Esophagus (tissue), 2 donors: ENCODE data around the gene PLEK. TPM values are rescaled to one million over a fixed set of nuclear protein-coding genes. Genes with fewer than 3 reads are reported as not detected.

ENCODE experiments used
- H3K27ac ChIP-seq, 2 donors: one replicate each; pipeline ENCODE4 v1.5.1; 2013; ENCODE audit warnings: low read depth in 2 of 2, mild to moderate bottlenecking in 2 of 2, inconsistent platforms in 1 of 2, low read length in 1 of 2, moderate library complexity in 1 of 2
- H3K27me3 ChIP-seq, 2 donors: one replicate each; pipeline ENCODE4 v1.6.1; 2013; ENCODE audit warnings: low read length in 2 of 2, control low read depth in 1 of 2, mild to moderate bottlenecking in 1 of 2; ENCODE audit not compliant: insufficient read depth in 2 of 2, control insufficient read depth in 1 of 2
- H3K36me3 ChIP-seq, 2 donors: one replicate each; pipeline ENCODE4 v1.6.1; 2013; ENCODE audit warnings: low read length in 1 of 2; ENCODE audit not compliant: control insufficient read depth in 2 of 2, insufficient read depth in 2 of 2
- H3K4me1 ChIP-seq, 2 donors: one replicate each; pipeline ENCODE4 v1.6.1; 2013; ENCODE audit warnings: low read length in 1 of 2; ENCODE audit not compliant: control insufficient read depth in 2 of 2, insufficient read depth in 2 of 2
- H3K4me3 ChIP-seq, 2 donors: one replicate each; pipeline ENCODE4 v1.5.1; 2013; ENCODE audit warnings: low read length in 2 of 2, mild to moderate bottlenecking in 2 of 2, low read depth in 1 of 2, moderate library complexity in 1 of 2
- H3K9me3 ChIP-seq, 2 donors: one replicate each; pipeline ENCODE4 v1.6.1; 2013; ENCODE audit warnings: mild to moderate bottlenecking in 2 of 2, low read depth in 1 of 2, low read length in 1 of 2, moderate library complexity in 1 of 2; ENCODE audit not compliant: control insufficient read depth in 2 of 2, insufficient read depth in 1 of 2
- WGBS, 2 donors: extraction: QIAGEN DNeasy Blood & Tissue Kit; methylation state at CpG; one replicate each; pipeline ENCODE4 v1.1.7; 2013; 5-methylcytosine and 5-hydroxymethylcytosine counted together
- polyA plus RNA-seq, 2 donors: library from polyadenylated mRNA; stranded (reverse); fragments of 200-250 nt; gene quantifications; one replicate each; pipeline ENCODE4 v1.2.3, GENCODE V29; 2013
- donor health status: healthy with polysubstance abuse.
- donor health status: Bipolar disorder and iron deficiency.

PLEK gene
- polyA plus RNA-seq, 2 donors, result 1.2 to 1.4 TPM

- H3K27ac ChIP-seq, result no peak overlapping the region
- no peak overlapping the region for H3K4me3 ChIP-seq
- WGBS, 2 donors, result 63 to 70% methylated on average over 19 of the region's 19 CpGs
- H3K27me3 ChIP-seq, result no peaks in the 10 kb centered on the region
- peaks cover 5% of the 10 kb centered on the region in 2 donors for H3K4me1 ChIP-seq
- H3K9me3 ChIP-seq, result no peaks in the 10 kb centered on the region
- H3K36me3 ChIP-seq, result no peaks in the 10 kb centered on the region
Observed at GRCh38 chr2:68404893-68405799, 40.1 kb downstream of the PLEK start.

DNA sequence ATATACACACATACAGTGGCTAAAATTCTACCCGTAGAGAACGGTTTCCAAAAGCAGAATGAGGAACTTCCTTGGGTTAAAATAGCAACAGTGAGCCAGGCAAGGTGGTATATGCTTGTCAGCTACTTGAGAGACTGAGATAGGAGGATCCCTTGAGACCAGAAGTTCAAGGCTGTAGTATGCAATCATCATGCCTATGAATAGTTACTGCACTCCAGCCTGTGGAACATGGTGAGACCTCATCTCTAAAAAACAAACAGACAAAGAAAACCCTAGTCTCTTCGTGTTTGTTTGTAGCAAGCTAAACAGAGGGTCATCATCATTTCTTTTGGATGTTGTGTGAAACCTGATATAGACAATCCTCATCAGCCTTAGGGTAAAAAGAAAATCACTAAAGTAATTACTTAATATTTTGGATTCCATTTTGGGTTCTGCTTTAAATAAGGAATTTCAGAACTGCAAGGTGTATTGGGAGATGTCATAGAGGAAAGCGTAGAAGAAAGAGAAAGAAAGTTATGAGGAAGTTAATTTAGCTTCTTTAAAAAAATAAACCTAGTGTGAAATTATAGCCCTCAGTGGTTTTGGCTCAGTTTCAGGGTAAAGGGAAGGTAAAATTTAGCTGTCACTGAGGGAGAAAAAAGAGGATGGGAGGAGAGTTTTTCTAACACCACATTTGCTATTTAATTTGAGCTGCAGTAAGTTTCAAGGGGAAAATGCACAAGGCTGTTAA lies 46.5 kb downstream of the PLEK start:
- H3K27ac ChIP-seq, result no peak overlapping the region
- no peak overlapping the region for H3K4me3 ChIP-seq
- H3K9me3 ChIP-seq, result no peaks in the 10 kb centered on the region
- no peaks in the 10 kb centered on the region for H3K27me3 ChIP-seq
- 61 to 66% methylated on average over 4 of the region's 4 CpGs for WGBS, 2 donors
- H3K4me1 ChIP-seq, result peaks cover 2 to 3% of the 10 kb centered on the region in 2 donors
- no peaks in the 10 kb centered on the region for H3K36me3 ChIP-seq

DNA sequence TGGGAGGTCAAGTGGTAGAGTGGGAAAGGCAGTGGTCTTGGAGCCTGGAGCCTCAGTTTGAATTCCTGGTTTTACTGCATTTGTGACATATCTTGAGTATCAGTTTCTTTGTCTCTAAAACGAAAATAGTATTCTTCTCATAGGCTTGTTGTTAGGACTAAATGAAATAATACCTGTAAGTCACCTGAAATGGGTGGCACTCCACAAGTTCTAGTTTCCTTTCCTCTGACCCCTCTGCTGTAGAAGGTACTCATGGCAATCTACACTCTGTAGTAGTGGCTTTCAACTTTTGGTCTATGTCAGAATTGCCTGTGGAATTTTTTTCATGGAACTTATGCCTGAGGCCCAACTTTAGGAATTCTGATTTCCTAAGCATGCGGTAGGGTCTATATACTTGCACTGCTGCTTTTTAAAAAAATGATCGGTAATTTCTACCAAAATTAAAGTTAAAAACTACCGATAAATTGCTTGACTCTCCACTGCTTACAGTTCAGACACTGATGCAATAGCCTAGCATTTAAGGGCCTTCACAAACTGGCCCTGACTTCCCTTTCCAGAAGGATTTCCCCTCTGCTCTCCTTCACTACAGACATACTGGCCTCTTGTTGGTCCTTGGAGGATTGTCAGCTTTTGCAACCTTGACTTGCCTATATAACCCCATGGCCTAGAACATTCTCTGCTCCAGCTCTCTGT lies 47.2 kb downstream of the PLEK start:
- 65 to 72% methylated on average over 4 of the region's 4 CpGs for WGBS, 2 donors
- no peak overlapping the region for H3K27ac ChIP-seq

DNA sequence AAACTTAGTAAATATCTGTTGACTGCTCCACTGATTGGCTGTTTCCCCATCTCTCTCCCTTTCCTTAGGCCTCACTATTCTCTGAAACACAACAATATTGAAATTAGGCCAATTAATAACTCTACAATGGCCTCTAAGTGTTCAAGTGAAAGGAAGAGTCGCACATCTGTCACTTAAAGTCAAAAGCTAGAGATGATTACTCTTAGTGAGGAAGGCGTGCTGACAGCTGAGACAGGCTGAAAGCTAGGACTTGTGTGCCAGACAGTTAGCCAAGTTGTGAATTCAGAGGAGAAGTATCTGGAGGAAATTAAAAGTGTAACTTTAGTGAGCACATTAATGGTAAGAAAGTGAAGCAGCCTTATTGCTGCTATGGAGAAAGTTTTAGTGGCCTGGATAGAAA lies 48.4 kb downstream of the PLEK start:
- 93 to 97% methylated on average over 2 of the region's 2 CpGs for WGBS, 2 donors
- Histone ChIP-seq H3K27ac (no peak overlapping the region), H3K36me3 (no peaks in the 10 kb centered on the region), H3K4me3 (no peak overlapping the region), H3K27me3 (no peaks in the 10 kb centered on the region), H3K4me1 (peaks cover 2 to 3% of the 10 kb centered on the region in 2 donors), H3K9me3 (no peaks in the 10 kb centered on the region)

More for the DNA sequence above, 47.2 kb downstream of the PLEK start:
- Histone ChIP-seq H3K4me1 (peaks cover 2 to 3% of the 10 kb centered on the region in 2 donors), H3K4me3 (no peak overlapping the region), H3K9me3 (no peaks in the 10 kb centered on the region), H3K27me3 (no peaks in the 10 kb centered on the region), H3K36me3 (no peaks in the 10 kb centered on the region)

GRCh38 chr2:68414452-68414851 lies 49.4 kb downstream of the PLEK start:
- H3K36me3 ChIP-seq, result no peaks in the 10 kb centered on the region
- H3K9me3 ChIP-seq, result no peaks in the 10 kb centered on the region
- H3K27me3 ChIP-seq, result no peaks in the 10 kb centered on the region
- H3K27ac ChIP-seq, result no peak overlapping the region
- H3K4me3 ChIP-seq, result no peak overlapping the region
- H3K4me1 ChIP-seq, result peaks cover 2 to 7% of the 10 kb centered on the region in 2 donors

DNA sequence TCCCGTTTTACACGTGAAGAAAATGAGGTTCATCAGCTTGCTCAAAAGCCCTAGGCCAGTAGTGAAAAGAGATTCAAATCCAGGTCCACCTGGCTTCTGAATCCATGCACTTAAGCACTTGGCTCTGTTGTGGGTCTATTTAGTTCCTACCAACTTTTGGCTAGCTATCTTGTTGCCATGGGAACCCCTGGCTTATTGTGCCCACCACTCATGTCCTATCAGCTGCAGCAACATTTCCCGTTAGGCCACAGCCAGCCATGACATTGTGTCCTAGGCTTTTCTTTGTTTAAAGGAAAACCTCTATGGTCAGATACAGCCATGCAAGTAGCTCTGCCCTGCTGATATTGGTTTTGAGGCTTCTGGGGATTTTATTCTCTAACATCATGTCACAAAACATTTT lies 49.8 kb downstream of the PLEK start:
- H3K27me3 ChIP-seq, result no peaks in the 10 kb centered on the region
- 59 to 67% methylated on average over 3 of the region's 3 CpGs for WGBS, 2 donors
- H3K9me3 ChIP-seq, result no peaks in the 10 kb centered on the region
- H3K4me3 ChIP-seq, result no peak overlapping the region
- no peaks in the 10 kb centered on the region for H3K36me3 ChIP-seq
- H3K4me1 ChIP-seq, result peaks cover 2 to 7% of the 10 kb centered on the region in 2 donors
- H3K27ac ChIP-seq, result no peak overlapping the region

- Histone ChIP-seq H3K27me3 (no peaks in the 10 kb centered on the region), H3K9me3 (no peaks in the 10 kb centered on the region), H3K27ac (no peak overlapping the region), H3K4me1 (peaks cover 2 to 7% of the 10 kb centered on the region in 2 donors), H3K36me3 (no peaks in the 10 kb centered on the region), H3K4me3 (no peak overlapping the region)
Observed at GRCh38 chr2:68415521-68415920, 50.4 kb downstream of the PLEK start.

DNA sequence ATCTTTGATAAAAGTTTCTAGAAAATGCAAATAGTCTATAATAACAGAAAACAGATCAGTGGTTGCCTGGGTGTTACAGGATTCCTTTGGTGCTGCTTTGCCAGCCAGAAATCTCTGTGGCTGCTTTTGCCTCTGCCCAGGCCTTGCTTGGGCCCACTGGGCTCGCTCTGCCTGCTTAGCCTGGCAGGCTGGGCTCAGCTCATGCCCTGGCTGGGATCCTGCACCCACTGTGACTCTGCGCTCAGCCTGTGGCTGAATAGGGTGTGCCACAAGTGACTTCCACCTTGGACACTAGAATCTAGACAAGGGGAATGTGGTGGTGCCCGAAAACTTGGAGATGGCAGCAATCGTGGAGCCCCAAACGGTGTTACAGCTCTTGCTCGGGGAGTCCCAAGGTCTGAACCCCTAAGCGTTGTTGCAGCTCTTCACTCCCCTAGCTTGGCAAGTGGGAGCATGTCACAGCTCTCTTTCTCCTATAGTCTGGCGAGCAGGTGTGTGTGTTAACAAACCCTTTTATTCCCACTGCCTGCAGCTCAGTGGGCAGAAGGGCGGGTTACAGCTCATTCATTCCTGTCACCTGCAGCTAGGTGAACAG lies 51.1 kb downstream of the PLEK start:
- Histone ChIP-seq H3K27ac (peak overlapping the region in 1 of 2 donors; percentile 66), H3K4me3 (no peak overlapping the region)
- 64 to 72% methylated on average over 9 of the region's 9 CpGs for WGBS, 2 donors

GRCh38 chr2:68417926-68418325 lies 52.8 kb downstream of the PLEK start:
- no peaks in the 10 kb centered on the region for H3K9me3 ChIP-seq
- H3K36me3 ChIP-seq, result no peaks in the 10 kb centered on the region
- no peak overlapping the region for H3K4me3 ChIP-seq
- no peak overlapping the region for H3K27ac ChIP-seq
- H3K4me1 ChIP-seq, result peaks cover 2 to 7% of the 10 kb centered on the region in 2 donors
- H3K27me3 ChIP-seq, result no peaks in the 10 kb centered on the region
- 48 to 80% methylated on average over 1 of the region's 1 CpG for WGBS, 2 donors

More for the DNA sequence above, 51.1 kb downstream of the PLEK start:
- Histone ChIP-seq H3K4me1 (peaks cover 2 to 7% of the 10 kb centered on the region in 2 donors), H3K27me3 (no peaks in the 10 kb centered on the region), H3K36me3 (no peaks in the 10 kb centered on the region), H3K9me3 (no peaks in the 10 kb centered on the region)
